GM23338 (cell line): ENCODE results near the gene HTR3E. TPM values are rescaled to one million over a fixed set of nuclear protein-coding genes. Genes with fewer than 3 reads are reported as not detected.

Source experiments
- ATAC-seq: fragments of 200-7000 bp; cut with Tn5 transposase; 3 replicates; pipeline ENCODE4 v1.9.1; 2020
- DNase-seq: peaks from one replicate; pipeline ENCODE4 v3.0.0-alpha.2; 2015; ENCODE audit warnings: low spot score
- H2AFZ ChIP-seq: fragments of 200-600 bp; sonication (generic); 2 replicates; pipeline ENCODE4 v1.8.0; 2016; ENCODE audit warnings: antibody characterized with exemption, mild to moderate bottlenecking, moderate library complexity
- H3F3A ChIP-seq: fragments of 200-600 bp; sonication (generic); replicated peaks from 2 replicates; pipeline ENCODE4 v1.8.0; 2017; ENCODE audit warnings: antibody characterized with exemption, mixed run types, low read depth
- H3K27ac ChIP-seq: fragments of 200-600 bp; sonication (generic); 2 replicates; pipeline ENCODE4 v1.6.1; 2016; ENCODE audit warnings: low read depth
- H3K27me3 ChIP-seq: fragments of 200-600 bp; sonication (generic); 2 replicates; pipeline ENCODE4 v1.8.0; 2016; ENCODE audit warnings: mild to moderate bottlenecking, mixed run types, moderate library complexity; ENCODE audit not compliant: insufficient read depth
- H3K36me3 ChIP-seq: fragments of 200-600 bp; sonication (generic); 2 replicates; pipeline ENCODE4 v1.8.0; 2016; ENCODE audit warnings: mild to moderate bottlenecking; ENCODE audit not compliant: insufficient read depth
- H3K4me1 ChIP-seq: fragments of 200-600 bp; sonication (generic); 2 replicates; pipeline ENCODE4 v1.8.0; 2016; ENCODE audit warnings: mild to moderate bottlenecking, moderate library complexity; ENCODE audit not compliant: insufficient read depth
- H3K4me2 ChIP-seq: fragments of 200-600 bp; sonication (generic); 2 replicates; pipeline ENCODE4 v1.7.1; 2017; ENCODE audit warnings: mixed run types
- H3K4me3 ChIP-seq: fragments of 200-600 bp; sonication (generic); 2 replicates; pipeline ENCODE4 v1.6.1; 2016; ENCODE audit warnings: mixed run types
- H3K79me2 ChIP-seq: fragments of 200-600 bp; sonication (generic); replicated peaks from 2 replicates; pipeline ENCODE4 v1.8.0; 2017; ENCODE audit warnings: mild to moderate bottlenecking; ENCODE audit not compliant: insufficient read depth
- H3K9me2 ChIP-seq: fragments of 200-600 bp; sonication (generic); 2 replicates; pipeline ENCODE4 v1.8.0; 2017; ENCODE audit not compliant: insufficient read depth
- H4K20me1 ChIP-seq: fragments of 200-600 bp; sonication (generic); replicated peaks from 2 replicates; pipeline ENCODE4 v1.8.0; 2017; ENCODE audit warnings: mild to moderate bottlenecking; ENCODE audit not compliant: insufficient read depth
- H3K27ac Mint-ChIP-seq: 2 replicates; pipeline ENCODE4 v1.8.0; 2020; ENCODE audit warnings: inconsistent platforms, mild to moderate bottlenecking, moderate library complexity, mixed read lengths
- H3K27me3 Mint-ChIP-seq: 3 replicates; pipeline ENCODE4 v1.8.0; 2022; ENCODE audit warnings: low read depth, mild to moderate bottlenecking, moderate library complexity, mixed read lengths, inconsistent platforms; ENCODE audit not compliant: insufficient read depth, poor library complexity
- H3K36me3 Mint-ChIP-seq: 3 replicates; pipeline ENCODE4 v1.8.0; 2021; ENCODE audit warnings: low read depth, mild to moderate bottlenecking, inconsistent platforms, moderate library complexity, mixed read lengths
- H3K4me1 Mint-ChIP-seq: 3 replicates; pipeline ENCODE4 v1.8.0; 2020; ENCODE audit warnings: mild to moderate bottlenecking, inconsistent platforms, mixed read lengths
- H3K4me3 Mint-ChIP-seq: 3 replicates; pipeline ENCODE4 v1.8.0; 2021; ENCODE audit warnings: moderate library complexity, mild to moderate bottlenecking, inconsistent platforms, mixed read lengths
- H3K9me3 Mint-ChIP-seq: 3 replicates; pipeline ENCODE4 v1.8.0; 2020; ENCODE audit warnings: moderate library complexity, mild to moderate bottlenecking, inconsistent platforms, mixed read lengths
- CREB1 ChIP-seq: fragments of 250-450 bp; sonication (Bioruptor Pico); IDR thresholded peaks from 2 replicates; pipeline ENCODE4 v1.5.0; 2020; ENCODE audit warnings: low read depth, mild to moderate bottlenecking, moderate library complexity
- EZH2 ChIP-seq: fragments of 200-600 bp; sonication (generic); IDR thresholded peaks from one replicate; pipeline ENCODE4 v1.8.0; 2017; ENCODE audit warnings: antibody characterized with exemption, mild to moderate bottlenecking, low read depth; ENCODE audit not compliant: unreplicated experiment
- EZH2phosphoT487 ChIP-seq: fragments of 200-600 bp; sonication (generic); IDR thresholded peaks from one replicate; pipeline ENCODE4 v1.8.1; 2018; ENCODE audit warnings: antibody characterized with exemption; ENCODE audit not compliant: unreplicated experiment
- JUNB ChIP-seq: IDR thresholded peaks from one replicate; pipeline ENCODE4 v1.6.1; 2016; ENCODE audit warnings: antibody characterized with exemption; ENCODE audit not compliant: unreplicated experiment
- NANOG ChIP-seq: IDR thresholded peaks from 2 replicates; pipeline ENCODE4 v1.6.1; 2016; ENCODE audit warnings: antibody characterized with exemption, borderline replicate concordance
- POLR2AphosphoS5 ChIP-seq: IDR thresholded peaks from 2 replicates; pipeline ENCODE4 v1.6.1; 2016; ENCODE audit warnings: antibody characterized with exemption, low read depth
- STAT1 ChIP-seq: IDR thresholded peaks from one replicate; pipeline ENCODE4 v1.6.1; 2016; ENCODE audit warnings: antibody characterized with exemption; ENCODE audit not compliant: unreplicated experiment
- polyA plus RNA-seq: library from polyadenylated mRNA; unstranded; fragments of >200 nt; fragmentation: Nextera tagmentation; extraction: Ambion mirVana; gene quantifications from 2 replicates; pipeline ENCODE4 v1.2.1, GENCODE V29; 2016
- total RNA-seq: library from RNA; depleted of rRNA; stranded (reverse); fragments of >200 nt; shearing (Covaris generic); gene quantifications from 2 replicates; pipeline ENCODE4 v1.2.3, GENCODE V29; 2014
- TF ChIP-seq, protein P1 (sequence below): IDR thresholded peaks from one replicate; pipeline ENCODE4 v1.6.1; 2018; ENCODE audit warnings: antibody characterized with exemption; ENCODE audit not compliant: unreplicated experiment
- TF ChIP-seq, protein P2 (sequence below), 2 experiments: fragments of 200-600 bp in 1 of 2; sonication (generic) in 1 of 2; conservative IDR thresholded peaks; 2 replicates each; pipeline versions ENCODE4 v1.5.1 to v1.6.1; 2016 to 2017; ENCODE audit warnings: antibody characterized with exemption in 2 of 2, low read depth in 2 of 2, mild to moderate bottlenecking in 2 of 2, moderate library complexity in 1 of 2
- TF ChIP-seq, protein P3 (sequence below): IDR thresholded peaks from 2 replicates; pipeline ENCODE4 v1.6.1; 2016; ENCODE audit warnings: antibody characterized with exemption

HTR3E gene
- total and polyA plus RNA-seq, 2 experiments from 2014 or later: not detected

DNA sequence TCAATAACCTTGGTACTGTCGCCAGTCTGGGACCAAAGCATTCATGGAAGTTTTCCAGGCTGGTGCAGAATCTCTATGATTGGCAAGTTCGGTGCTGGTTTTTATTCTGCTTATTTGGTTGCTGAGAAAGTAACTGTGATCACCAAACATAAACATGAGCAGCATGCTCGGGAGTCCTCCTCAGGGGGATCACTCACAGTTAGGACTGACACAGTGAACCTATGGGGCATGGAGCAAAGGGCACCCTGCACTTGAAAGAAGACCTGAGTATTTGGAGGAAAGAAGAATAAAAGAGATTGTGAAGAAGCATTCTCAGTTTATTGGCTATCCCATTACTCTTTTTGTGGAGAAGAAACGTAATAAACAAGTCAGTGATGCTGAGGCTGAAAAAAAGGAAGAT is 19.2 kb downstream of the HTR3E start:
- no peak for ATAC-seq
- no peaks in the 10 kb centered on the region for H3K4me1 Mint-ChIP-seq

More for the DNA sequence above, 19.2 kb downstream of the HTR3E start:
- no peak for DNase-seq
- Histone ChIP-seq H3K4me2 (no peak overlapping the region), H3K36me3 (no peaks in the 10 kb centered on the region), H3K27ac (no peak overlapping the region), H3K27me3 (no peaks in the 10 kb centered on the region), H4K20me1 (no peaks in the 10 kb centered on the region), H3K79me2 (no peaks in the 10 kb centered on the region), H3K4me3 (no peak overlapping the region), H3K4me1 (no peaks in the 10 kb centered on the region), H3K9me2 (no peaks in the 10 kb centered on the region), H3F3A (no peaks in the 10 kb centered on the region), H2AFZ (no peak overlapping the region)
- H3K27ac Mint-ChIP-seq: no peak overlapping the region
- TF ChIP-seq, protein P1, sequence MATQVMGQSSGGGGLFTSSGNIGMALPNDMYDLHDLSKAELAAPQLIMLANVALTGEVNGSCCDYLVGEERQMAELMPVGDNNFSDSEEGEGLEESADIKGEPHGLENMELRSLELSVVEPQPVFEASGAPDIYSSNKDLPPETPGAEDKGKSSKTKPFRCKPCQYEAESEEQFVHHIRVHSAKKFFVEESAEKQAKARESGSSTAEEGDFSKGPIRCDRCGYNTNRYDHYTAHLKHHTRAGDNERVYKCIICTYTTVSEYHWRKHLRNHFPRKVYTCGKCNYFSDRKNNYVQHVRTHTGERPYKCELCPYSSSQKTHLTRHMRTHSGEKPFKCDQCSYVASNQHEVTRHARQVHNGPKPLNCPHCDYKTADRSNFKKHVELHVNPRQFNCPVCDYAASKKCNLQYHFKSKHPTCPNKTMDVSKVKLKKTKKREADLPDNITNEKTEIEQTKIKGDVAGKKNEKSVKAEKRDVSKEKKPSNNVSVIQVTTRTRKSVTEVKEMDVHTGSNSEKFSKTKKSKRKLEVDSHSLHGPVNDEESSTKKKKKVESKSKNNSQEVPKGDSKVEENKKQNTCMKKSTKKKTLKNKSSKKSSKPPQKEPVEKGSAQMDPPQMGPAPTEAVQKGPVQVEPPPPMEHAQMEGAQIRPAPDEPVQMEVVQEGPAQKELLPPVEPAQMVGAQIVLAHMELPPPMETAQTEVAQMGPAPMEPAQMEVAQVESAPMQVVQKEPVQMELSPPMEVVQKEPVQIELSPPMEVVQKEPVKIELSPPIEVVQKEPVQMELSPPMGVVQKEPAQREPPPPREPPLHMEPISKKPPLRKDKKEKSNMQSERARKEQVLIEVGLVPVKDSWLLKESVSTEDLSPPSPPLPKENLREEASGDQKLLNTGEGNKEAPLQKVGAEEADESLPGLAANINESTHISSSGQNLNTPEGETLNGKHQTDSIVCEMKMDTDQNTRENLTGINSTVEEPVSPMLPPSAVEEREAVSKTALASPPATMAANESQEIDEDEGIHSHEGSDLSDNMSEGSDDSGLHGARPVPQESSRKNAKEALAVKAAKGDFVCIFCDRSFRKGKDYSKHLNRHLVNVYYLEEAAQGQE: no peak
- TF ChIP-seq EZH2 (no peak), JUNB (no peak), CREB1 (no peak), STAT1 (no peak), NANOG (no peak), EZH2phosphoT487 (no peak), POLR2AphosphoS5 (no peak)
- TF ChIP-seq, protein P2, sequence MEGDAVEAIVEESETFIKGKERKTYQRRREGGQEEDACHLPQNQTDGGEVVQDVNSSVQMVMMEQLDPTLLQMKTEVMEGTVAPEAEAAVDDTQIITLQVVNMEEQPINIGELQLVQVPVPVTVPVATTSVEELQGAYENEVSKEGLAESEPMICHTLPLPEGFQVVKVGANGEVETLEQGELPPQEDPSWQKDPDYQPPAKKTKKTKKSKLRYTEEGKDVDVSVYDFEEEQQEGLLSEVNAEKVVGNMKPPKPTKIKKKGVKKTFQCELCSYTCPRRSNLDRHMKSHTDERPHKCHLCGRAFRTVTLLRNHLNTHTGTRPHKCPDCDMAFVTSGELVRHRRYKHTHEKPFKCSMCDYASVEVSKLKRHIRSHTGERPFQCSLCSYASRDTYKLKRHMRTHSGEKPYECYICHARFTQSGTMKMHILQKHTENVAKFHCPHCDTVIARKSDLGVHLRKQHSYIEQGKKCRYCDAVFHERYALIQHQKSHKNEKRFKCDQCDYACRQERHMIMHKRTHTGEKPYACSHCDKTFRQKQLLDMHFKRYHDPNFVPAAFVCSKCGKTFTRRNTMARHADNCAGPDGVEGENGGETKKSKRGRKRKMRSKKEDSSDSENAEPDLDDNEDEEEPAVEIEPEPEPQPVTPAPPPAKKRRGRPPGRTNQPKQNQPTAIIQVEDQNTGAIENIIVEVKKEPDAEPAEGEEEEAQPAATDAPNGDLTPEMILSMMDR (conservative IDR thresholded peaks at IDR 0.05; ENCODE audit: low read depth in 2 of 2): no peak
- TF ChIP-seq, protein P3, sequence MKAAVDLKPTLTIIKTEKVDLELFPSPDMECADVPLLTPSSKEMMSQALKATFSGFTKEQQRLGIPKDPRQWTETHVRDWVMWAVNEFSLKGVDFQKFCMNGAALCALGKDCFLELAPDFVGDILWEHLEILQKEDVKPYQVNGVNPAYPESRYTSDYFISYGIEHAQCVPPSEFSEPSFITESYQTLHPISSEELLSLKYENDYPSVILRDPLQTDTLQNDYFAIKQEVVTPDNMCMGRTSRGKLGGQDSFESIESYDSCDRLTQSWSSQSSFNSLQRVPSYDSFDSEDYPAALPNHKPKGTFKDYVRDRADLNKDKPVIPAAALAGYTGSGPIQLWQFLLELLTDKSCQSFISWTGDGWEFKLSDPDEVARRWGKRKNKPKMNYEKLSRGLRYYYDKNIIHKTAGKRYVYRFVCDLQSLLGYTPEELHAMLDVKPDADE: no peak
- no peak overlapping the region for H3K4me3 Mint-ChIP-seq
- H3K27me3 Mint-ChIP-seq: no peaks in the 10 kb centered on the region
- H3K9me3 Mint-ChIP-seq: no peaks in the 10 kb centered on the region
- H3K36me3 Mint-ChIP-seq: no peaks in the 10 kb centered on the region
